Measurements from ENCODE around the gene CD7.

The CD7 gene

DNA sequence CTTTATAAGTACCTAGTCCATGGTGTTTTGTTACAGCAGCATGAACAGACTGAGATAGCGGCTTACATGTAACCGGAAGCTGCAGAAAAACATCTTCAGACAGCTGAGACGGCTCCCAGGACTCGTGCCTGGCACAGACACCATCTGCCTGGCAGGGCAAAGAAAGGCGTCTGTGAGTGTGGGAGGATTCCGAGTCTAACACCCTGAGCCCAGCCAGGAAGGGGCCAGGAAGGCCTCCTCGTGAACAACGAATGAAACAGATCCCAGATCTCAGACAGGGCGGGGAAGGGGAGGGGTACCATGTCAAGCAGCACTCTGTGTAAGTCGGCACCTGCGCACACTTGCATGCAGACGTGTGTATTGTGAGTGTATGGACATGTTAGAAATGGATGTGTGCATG lies 39.6 kb downstream of the CD7 start:
- DNase-seq, result no peak

- no peak for DNase-seq
These were observed 40.5 kb downstream of the CD7 start for GRCh38 chr17:82276938-82277337.

- no peak for DNase-seq
These were observed 42.1 kb downstream of the CD7 start for GRCh38 chr17:82275326-82275725.

DNA sequence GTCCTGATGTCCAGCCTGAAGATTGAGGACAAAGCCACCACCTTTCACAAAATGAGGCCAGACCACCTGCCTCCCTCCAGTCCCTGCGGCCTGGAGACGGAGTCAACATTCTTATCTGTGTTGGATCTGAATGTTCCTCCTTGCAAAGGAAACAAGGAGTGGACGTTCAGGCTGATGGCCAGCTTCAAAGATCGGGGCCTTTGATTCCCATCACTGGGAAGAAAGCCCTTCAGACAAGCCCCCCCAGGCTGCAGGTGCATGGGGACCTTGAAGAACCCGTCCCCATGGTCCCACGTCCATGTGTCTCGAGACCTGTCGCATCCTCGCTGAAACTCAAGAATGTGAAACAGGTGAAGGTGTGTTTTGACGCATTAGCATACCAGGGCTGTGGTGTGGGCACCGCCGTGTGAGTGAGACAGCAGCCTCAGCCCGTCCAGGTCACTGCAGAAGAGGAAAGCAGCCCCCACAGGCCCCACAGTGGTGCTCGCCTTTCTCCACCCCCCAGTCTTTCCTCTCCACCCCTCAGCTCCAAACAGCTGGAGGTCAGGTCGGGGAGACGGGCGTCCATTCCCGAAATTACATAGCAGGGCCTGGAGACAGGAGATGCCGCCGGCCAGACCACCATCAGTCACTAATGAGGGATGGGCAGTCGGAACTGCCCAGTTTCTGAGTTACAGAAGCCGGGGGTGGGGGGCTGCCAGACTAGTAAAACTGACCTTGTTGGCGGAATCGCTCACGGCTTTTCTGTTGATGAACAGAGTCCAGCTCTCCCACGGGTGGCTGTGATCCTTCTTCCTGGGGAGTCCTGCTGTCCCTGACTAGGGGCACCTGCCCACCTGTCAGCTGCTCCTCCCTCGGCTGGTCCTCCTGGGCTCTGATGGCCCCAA lies 43.0 kb downstream of the CD7 start:
- DNase-seq, result no peak

DNA sequence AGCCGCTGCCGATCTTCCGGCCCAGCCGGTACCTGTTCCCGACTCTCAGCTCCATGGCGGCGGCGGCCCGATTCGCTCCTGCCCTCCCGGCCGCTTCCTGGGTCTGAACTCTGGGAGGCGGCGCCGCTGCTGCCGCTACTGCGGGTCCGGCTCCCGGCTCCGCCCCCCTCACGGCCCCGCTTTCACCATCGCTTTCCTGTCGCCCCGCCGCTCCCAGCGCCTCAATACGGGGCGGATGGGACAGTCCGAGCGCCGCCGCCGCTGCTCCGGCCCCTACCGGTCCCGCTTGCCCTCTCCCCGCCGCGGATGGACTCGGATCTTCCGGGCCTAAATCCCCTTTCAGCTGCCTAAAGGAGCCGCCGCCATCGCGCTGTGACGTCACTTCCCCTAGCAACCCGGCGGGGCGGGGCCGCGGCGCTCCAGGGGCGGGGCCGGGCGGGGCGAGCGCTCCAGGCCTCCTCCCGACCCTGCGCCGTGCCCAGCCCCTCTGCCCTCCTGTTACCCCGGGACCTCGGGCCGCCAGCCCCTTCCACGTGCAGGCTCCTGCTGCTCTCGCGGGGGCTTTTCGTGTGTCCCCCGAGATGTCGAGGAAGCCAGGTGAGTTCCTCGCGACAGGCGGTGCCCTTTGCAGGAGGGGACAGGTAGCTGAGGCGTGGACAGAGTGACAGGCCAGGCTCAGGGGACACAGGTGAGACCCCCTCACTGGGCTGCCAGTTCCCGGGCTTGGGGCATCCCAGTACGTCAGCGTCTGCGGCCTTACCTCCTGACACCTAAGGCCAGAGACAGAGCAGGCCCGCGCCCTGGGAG lies 43.9 kb downstream of the CD7 start, which contains the start of gene CSNK1D:
Gene CSNK1D, minus strand, starts transcription at position 374 of the 807 bp plus-strand sequence. Its CDS starts 319 bp downstream, at position 55.
- DNase-seq, result peak; percentile 80

- peak; percentile 71 for DNase-seq
These were observed 44.7 kb downstream of the CD7 start for GRCh38 chr17:82272495-82273326.

DNA sequence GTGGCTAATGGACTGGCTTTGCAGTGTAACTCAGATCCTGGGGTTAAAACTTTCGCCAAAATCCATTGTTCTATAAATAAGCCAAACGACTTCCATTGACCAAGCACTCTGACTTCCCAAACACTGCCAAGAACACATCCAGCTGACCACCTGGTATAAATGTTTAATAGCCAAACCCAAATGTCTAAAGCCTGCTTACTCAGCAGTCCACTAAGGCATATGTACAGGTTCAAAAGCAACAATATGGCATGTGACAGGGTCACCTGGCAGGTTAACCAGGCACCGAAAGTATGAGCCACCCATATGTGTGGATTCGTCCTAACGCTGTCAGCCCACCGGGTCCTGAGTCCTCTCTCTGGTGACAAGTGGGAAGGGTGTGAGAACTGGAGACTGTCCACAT lies 46.0 kb downstream of the CD7 start:
- DNase-seq, result no peak

DNA sequence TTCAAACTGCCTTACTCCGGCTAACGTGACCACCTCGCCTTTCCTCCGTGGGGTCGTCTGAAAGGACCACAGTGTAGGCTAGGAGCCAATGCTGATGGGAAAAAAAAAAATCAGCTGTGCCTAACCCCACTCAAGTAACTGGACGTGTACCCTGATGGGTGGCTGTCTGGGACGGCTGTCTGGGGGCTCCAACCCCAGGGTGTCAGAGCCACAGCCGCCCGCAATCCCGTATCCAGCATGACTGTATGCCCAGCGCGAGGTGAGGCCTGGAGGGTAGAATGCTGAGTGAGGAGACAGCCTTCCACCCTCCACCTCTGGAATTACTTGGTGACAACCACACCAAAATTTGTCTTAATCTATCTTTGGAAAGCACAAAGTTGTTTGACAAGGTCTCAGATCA lies 46.8 kb downstream of the CD7 start:
- DNase-seq, result no peak

DNA sequence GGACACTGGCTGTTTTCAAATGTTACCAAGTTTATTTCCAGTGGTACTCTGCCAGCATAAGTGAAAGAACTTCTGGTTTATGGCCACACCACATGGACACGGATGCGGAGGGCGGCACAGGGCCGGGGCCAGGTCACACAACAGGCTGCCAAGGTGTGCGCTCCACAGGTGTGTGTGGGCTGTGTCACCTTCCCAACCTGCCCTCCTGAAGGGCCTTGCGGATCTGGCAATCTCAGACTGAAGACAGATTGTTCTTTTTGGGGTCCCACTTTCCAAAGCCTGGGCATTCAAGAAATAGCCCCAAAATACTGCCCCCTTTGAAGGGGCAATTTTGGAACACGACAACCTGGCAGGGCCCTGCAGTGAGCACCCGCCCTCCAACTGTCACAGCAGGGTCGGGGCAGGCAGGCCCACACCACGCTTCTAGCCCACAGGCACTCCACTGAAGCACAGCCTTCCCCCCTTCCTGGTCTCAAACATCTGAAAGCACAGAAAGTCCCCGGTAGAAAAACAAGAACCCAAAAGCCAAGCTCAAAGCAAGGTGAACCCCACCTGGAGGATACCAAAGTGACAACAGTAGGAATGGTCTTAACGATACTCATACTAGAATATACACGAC lies 47.4 kb downstream of the CD7 start:
- DNase-seq, result no peak

DNA sequence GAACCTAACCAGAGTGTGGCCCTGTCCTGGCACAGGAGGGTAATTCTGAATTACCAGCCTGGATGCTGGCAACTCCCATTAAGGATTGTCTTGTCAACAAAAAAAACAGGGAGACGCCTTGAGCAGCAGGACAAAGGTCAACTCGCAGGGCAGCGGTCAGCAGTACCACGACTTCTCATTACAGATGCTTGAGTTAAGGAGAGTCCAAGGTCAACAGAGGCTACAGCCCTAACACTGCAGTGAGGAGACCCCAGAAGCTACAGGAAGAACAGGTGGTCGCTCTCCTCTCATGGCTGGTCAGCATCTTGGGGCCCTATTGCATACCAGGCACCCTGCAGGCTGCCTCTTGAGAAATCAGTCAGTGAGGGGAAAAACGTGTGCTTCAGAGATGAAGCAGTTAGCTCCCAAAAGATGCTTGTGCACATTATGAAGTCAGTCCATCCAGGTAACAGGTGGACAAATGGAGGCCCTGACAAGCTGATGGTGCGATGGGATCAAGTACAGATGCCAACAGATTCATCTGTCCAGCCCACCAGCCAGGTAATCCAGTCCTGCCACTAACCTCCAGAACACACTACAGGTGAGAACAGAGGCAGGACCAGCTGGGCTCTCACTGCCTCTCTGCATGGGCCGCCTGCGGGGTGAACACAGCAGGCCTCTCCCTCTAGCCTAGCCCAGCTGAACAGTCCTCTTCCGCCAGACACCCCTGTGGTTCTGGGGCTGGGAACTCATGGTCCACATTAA lies 48.1 kb downstream of the CD7 start:
- DNase-seq, result no peak

DNA sequence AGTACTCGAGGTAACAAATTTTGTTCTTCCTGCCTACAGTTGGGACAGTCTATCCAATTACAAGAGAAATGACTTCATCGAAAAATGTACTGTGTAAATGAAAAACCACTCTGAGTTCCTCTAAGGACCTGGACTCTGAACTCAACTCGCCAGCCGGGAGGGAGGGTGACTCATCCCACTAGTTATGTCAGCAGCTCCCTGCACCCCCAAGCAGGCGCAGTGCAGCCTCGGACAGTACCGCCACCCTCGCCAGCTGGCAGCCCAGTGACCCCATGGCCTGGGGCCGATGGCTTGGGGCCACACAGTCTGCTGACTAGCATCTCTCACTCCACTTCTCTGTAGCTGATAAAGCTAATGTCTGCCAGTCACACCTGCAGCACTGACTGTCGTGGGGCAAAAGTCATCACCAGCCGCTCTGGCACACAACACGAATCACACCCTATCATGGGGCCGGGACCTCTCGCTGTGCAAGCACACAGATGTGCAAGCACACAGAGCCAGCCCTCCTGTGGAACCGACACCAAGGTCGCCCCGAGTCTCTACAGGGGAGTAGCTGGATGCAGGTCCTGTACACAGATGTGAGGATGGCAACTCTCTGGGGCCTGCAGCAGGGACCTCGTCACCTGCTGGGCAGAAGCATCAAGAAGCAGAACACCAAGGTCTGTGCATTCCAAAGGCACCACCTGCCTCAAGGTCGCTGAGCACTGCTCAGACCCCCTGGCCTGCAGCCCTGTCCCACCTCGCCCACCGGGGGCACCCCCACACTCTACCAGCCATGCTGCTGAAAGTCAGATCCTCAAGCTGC lies 49.6 kb downstream of the CD7 start:
- no peak for DNase-seq

GRCh38 chr17:82266142-82266541 lies 51.3 kb downstream of the CD7 start:
- no peak for DNase-seq

Data from NK-92 treated with Interleukin-12 subunit alpha and Interleukin-12 subunit beta, amount 100 ng/mL, for 24 hours (cell line).